Stimulated activated CD4-positive, alpha-beta T cell treated with anti-CD3 and anti-CD28 coated beads, TNF-alpha, amount 100 ng/mL, for 48 hours (primary cell): ENCODE measurements around the gene ZFYVE1.

Experiments
- DNase-seq, 3 donors: peaks; one replicate each; pipeline ENCODE4 v3.0.0-alpha.2; 2020; ENCODE audit warnings: low read depth in 3 of 3

Gene ZFYVE1

DNA sequence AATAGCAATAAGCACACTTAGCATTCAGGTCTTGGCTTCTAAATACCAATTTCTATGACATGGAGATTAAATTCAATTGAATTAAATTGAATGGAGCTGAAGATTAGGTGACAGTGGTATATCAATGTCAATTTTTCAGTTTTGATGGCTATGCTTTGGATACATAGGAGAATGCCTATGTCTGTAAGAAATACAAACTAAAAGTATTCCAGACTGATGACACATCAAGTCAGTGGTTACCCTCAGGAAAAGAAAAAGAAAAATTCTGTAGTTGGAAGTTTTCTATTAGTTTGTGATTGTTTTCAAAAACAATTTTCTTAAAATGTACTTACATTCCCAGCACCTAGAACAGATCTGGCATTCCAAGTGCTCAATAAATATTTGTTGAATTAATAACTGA lies 105.5 kb downstream of the ZFYVE1 start:
- DNase-seq, result no peak

DNA sequence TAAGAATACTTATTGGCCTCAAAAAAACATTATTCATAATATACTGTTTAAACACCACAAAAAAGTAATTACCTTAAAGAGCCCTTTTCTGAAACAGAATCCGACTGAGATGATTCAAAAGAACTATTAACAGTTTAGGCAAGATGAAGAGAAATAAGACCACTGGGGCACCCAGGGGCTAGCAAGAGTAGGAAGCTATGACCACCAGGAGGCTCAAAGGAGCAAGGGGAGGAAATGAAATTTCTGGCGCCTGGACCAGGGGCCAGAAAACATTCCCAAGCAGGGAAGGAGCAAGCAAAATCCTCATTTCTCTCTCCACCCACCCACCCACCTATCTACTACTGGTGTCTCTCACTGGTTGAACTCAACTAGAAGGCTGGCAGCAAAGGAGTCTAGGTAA lies 106.9 kb downstream of the ZFYVE1 start:
- no peak for DNase-seq
